Stimulated activated CD4-positive, alpha-beta T cell treated with anti-CD3 and anti-CD28 coated beads, Interleukin-1b, Interleukin-23, amount 100 ng/mL, for 24 hours (primary cell): ENCODE data around the gene PPARA.
"Not testable (repeated sequence)": the region's sequence is repeated elsewhere in the genome, so short reads cannot be mapped to it uniquely, and the experiment has no call there.

Source experiments
- DNase-seq, 4 experiments: peaks; one replicate each; pipeline ENCODE4 v3.0.0-alpha.2; 2020; ENCODE audit warnings: low read depth in 4 of 4, low spot score in 1 of 4

Gene PPARA

GRCh38 chr22:46165977-46166376, 15.7 kb downstream of the PPARA start:
- DNase-seq, result no peak

DNA sequence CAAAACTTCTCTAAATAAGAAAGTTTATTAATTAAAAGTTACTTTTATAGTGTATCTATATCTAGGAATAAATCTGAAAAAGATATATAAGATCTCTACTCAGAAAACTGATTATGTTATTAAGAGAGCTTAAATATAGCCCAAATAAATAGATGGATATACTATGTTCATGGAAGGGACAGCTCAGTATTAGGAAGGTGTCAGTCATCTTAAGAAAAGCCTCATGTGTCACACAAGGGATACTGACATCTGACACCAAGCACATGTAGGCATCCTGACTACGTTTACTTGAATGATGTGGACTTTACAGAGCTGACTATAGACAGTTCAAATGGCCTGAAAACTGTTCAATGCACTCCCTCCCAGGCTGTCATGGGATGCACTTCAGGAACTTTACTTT, 19.3 kb downstream of the PPARA start:
- no peak for DNase-seq

DNA sequence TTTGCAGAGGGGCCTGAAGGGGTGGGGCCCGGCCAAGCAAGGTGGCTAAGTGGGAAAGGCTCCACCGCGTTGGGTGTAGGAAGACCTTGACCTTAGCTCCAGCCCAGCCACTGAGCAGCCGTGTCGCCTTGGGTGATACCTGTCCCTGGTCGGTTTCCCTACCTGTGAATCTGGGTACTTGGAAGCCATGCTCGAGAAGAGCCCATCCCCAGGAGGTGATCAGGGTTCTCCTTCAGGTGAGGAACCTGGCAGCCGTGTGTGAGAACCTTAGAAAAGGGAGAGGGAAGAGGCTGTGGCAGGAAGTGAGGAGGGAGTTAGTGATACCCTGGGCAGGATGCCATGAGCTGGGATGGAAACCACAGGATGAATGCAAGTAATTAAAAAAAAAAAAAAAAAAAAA, 21.6 kb downstream of the PPARA start:
- no peak for DNase-seq

DNA sequence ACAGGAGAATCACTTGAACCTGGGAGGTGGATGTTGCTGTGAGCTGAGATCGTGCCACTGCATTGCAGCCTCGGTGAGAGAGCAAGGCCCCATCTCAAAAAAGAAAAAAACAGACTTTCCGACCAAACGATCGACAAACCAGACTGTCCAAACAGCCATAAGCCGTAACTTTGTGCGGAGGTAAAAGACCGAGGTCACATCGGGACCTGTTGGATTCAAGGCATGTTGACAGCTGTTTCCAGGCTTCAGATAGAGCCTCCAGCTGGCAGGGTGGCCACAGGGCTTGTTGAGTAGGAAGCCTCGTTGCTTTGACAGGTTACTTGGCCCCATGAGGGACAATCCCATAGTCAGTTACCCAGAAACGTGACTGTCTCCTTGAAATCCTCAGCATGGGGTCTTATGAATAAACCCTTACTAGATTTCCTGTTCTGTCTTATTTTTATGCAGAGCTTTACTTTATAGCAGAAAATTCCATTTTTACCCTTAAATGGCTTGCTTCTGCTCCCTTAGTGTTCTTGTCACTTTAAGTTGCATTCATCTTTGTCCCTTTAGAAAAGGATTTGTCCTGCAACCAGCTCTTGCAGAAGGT, 22.3 kb downstream of the PPARA start:
- DNase-seq, result no peak

GRCh38 chr22:46173152-46173551, 22.8 kb downstream of the PPARA start:
- DNase-seq, result no peak

DNA sequence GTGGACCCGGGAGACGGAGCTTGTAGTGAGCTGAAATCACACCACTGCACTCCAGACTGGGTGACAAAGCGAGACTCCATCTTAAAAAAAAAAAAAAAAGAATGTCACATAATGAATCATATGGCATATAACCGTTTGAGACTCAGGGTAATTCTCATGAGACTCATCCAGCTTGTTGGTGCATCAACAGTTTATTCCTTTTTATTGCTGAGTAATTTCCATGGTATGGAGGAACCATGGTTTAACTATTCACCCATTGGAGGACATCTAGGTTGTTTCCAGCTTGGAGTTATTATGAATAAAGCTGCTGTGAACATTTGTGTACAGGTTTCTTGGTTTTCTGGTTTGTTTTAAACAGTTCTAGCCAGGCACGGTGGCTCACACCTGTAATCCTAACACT, 25.3 kb downstream of the PPARA start:
- DNase-seq, result no peak

GRCh38 chr22:46176508-46177003, 26.2 kb downstream of the PPARA start:
- no peak for DNase-seq

GRCh38 chr22:46178755-46179505, 28.6 kb downstream of the PPARA start:
- DNase-seq, result no peak

GRCh38 chr22:46179748-46180147, 29.4 kb downstream of the PPARA start:
- DNase-seq, result no peak

- no peak for DNase-seq
Observed at GRCh38 chr22:46180370-46181137, 30.2 kb downstream of the PPARA start.

DNA sequence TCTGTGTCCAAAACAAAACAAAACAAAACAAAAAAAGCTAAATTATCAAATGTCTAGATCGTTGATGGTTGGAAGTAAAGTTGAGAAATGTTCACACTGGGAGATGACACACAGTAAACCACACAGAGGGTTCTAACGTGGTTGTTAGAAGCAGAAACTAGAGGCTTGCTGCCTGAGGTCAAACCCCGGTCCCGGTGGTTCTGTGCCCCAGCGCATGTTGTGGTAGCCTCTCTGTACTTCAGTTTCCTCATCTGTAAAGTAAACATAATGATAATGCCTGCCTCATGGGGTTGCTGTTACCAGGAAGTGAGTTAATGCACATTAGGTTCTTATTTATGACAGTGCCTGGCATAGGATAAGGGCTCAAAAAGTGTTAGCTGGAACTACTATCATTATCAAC, 33.4 kb downstream of the PPARA start:
- no peak for DNase-seq

GRCh38 chr22:46185283-46185682, 35.0 kb downstream of the PPARA start:
- no peak for DNase-seq

DNA sequence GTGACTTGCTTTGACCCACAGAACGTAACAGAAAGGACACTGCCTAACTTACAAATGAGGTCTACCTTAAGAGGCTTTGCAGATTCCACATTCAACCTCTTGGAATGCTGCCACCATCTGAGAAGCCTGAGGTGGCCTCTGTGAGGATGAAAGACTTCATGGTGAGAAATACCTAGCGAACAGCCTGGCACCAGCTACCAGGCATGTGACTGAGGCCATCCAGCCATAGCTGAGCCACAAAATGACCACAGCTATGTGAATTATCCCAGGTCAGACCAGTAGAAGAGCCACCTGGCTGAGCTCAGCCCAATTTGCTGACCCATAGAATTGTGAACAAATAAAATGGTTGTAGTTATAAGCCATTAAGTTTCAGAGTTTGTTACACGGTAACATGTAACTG, 37.5 kb downstream of the PPARA start:
- DNase-seq, result no peak

DNA sequence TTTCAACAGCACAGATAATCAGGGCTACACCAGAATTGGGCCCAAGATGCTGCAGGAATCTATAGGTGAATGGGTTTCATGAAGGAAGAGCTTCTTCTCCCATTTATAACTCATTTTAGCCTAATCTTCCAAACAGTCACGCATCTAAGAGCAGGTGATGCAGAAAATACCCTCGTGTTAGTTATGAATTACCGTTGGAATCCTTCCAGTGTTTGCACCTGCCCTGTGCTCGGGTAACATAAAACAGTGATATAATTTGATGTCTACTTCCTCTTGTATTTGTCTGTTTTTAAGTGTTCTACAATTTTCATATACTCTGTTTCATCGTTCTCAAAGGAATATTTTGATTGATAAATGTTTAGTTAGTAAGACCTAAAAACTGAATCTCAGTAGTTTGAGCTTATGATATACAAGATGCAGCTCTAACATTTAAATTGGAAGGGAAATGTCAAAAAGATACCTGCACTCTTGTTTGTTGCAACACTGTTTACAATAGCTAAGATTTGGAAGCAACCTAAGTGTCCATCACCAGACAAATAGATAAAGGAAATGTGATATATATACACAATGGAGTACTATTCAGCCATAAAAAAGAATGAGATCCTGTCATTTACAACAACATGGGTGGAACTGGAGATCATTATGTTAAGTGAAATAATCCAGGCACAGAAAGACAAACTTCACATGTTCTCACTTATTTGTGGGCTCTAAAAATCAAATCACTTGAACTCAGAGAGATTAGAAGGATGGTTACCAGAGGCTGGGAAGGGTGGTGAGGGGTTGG, 42.1 kb downstream of the PPARA start:
- DNase-seq, result no peak

DNA sequence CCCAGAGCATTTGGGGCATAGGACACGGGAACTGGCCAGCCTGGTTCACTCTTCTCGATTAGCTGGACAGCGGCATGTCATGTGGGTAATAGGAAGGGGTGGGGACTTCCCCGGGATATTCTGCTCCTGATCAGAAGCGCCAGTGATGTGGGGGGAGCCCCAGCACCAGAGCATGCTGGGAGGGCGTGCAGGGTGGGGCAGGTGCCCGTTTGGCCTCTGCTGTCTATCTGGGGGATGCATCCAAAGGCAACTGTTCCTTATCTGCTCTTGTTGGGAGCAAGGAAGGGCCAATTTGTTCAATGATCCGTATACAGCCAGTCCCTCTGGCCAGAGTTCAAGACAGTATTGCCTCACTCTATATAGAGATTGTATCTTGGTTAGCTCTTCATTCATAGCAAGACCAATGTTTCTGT, 43.6 kb downstream of the PPARA start:
- DNase-seq, result no peak

DNA sequence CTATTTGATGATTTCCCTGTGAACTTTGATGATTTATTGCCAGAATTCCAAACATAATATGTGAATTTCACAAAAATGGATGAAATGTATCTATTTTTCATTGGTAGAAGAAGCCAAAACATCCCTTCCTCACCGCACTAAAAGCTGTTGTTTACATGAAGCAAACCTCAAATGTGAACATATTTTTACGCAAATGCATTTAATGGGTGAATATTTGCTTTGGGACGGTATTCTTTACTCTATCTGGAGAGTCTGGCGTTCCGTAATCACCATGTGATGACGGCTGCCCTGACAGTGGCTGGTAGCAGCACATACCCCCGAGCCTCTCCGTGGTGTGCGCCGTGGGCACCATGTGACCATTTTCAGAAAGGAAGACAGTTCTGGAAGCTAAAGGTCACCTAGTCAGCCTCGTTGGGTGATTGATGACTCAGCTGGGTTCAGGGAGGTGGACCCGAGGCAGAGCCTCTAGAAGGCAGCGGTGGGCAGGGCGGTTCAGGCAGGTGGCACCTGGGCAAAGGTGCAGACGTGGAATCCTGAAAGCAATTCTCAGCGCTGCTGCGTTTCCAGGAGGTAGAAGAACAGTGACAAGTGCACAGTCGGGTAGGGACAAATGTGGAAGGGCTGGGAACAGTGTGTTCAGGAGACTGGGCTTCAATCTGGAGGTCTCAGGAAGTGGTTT, 45.3 kb downstream of the PPARA start:
- DNase-seq, result no peak

DNA sequence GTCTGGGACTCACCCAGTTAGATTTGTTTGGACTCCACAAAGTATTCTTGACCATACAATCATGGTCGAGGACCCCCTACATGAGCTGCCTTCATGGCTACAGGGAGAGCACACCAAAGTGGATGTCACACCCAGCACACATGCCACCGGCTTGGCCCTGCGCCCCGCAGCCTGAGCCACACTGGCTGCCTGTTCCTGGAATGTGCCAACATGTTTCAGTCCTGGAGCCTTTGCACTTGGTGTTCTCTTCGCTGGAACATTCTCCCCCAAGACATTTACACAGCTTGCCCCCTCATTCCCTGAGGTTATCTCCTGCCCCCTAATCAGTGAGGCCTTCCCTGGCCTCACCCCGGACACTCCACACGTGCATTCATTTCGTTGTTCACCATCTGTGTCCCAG, 46.0 kb downstream of the PPARA start:
- no peak for DNase-seq

DNA sequence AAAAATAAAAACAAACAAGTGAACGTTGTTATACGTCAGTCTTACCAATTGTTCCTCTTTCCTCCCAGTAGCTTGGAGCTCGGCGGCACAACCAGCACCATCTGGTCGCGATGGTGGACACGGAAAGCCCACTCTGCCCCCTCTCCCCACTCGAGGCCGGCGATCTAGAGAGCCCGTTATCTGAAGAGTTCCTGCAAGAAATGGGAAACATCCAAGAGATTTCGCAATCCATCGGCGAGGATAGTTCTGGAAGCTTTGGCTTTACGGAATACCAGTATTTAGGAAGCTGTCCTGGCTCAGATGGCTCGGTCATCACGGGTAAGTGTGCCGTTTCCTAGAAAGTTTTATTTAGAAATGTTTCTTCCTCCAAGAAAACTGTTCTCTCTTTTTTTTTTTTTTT, 47.9 kb downstream of the PPARA start:
- no peak for DNase-seq

DNA sequence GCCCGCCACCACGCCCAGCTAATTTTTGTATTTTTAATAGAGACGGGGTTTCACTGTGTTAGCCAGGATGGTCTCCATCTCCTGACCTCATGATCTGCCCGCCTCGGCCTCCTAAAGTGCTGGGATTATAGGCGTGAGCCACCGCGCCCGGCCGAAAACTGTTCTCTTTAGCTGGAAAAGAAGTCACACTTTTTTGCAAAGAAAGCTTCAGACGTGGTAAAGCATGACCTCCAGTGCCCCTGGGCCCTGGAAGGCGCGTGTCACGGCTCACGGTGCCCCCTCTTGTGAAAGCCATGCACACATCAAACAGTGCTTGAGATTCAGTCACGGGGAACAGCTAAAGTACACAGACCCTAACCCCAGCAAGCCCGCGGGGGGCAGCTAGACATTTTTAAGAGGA, 48.5 kb downstream of the PPARA start:
- not testable (repeated sequence) for DNase-seq

DNA sequence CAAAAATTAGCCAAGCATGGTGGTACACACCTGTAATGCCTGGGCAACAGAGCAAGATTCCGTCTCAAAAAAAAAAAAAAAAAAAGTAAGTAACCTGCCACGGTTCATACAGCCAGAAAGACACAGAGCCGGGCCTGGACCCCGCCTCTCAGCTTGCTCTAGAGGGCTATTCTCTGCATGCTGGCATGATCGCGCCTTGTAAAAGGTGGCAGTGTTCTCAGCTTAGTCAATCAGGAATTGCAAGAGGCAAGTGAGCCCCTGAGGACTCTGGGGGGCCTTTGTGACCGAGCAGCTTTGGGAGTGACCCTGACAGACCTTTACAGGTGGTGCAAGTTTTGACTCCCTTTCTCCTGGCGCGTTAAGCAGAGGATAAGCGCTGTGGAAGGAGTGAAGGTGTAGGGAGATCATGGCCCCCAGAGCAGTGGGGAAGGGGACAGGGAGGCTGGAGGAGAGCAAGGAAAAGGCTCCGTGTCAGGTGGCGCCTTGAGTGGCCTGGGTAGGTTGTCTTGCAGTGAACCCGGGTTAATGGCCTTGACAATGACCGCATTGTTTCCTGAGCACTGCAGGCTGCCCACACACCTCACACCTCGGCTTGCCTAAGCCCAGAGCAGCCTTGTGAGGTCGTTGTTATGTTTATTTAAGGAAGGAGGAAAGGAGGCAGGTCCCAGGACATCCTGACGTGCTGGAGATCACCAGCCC, 50.9 kb downstream of the PPARA start:
- DNase-seq, result no peak
